Left ventricle myocardium inferior (tissue), 1 donor: Measurements from ENCODE around the gene HSDL1. TPM values are rescaled to one million over a fixed set of nuclear protein-coding genes. Genes with fewer than 3 reads are reported as not detected.

Experiments used
- DNase-seq: peaks from one replicate; pipeline ENCODE4 v3.0.0-alpha.2; 2020
- H3K27ac ChIP-seq: fragments of 200-600 bp; replicated peaks from 2 replicates; pipeline ENCODE4 v1.8.0; 2021
- H3K27me3 ChIP-seq: fragments of 200-600 bp; 2 replicates; pipeline ENCODE4 v1.8.0; 2021; ENCODE audit warnings: low read depth
- H3K36me3 ChIP-seq: fragments of 200-600 bp; 2 replicates; pipeline ENCODE4 v1.8.0; 2021
- H3K4me1 ChIP-seq: fragments of 200-600 bp; 2 replicates; pipeline ENCODE4 v1.8.0; 2021
- H3K4me3 ChIP-seq: fragments of 200-600 bp; 2 replicates; pipeline ENCODE4 v1.8.0; 2021; ENCODE audit warnings: mild to moderate bottlenecking, moderate library complexity
- H3K9me3 ChIP-seq: fragments of 200-600 bp; replicated peaks from 2 replicates; pipeline ENCODE4 v1.8.0; 2021
- intact Hi-C: fragments of 100-400 bp; cut with micrococcal nuclease; formaldehyde crosslinking; loops from one replicate; pipeline ENCODE4 v1.11.0; 2022
- total RNA-seq: library from RNA; stranded (reverse); fragmentation: NEBNext Ultra II Directional; extraction: Animal tissue kit (Norgen Biotek cat#: 25700); gene quantifications from one replicate; pipeline ENCODE4 v1.2.1, GENCODE V29; 2021
- TF ChIP-seq, protein P1 (sequence below): fragments of 200-600 bp; IDR thresholded peaks from 2 replicates; pipeline ENCODE4 v1.8.0; 2021; ENCODE audit warnings: antibody characterized with exemption, mild to moderate bottlenecking, borderline replicate concordance
- donor health status: DM: no; HTN: yes; CAD: no; lungs with severe emphysema.

HSDL1 gene
- total RNA-seq, 1 donor from 2014 or later = 23.8 TPM

DNA sequence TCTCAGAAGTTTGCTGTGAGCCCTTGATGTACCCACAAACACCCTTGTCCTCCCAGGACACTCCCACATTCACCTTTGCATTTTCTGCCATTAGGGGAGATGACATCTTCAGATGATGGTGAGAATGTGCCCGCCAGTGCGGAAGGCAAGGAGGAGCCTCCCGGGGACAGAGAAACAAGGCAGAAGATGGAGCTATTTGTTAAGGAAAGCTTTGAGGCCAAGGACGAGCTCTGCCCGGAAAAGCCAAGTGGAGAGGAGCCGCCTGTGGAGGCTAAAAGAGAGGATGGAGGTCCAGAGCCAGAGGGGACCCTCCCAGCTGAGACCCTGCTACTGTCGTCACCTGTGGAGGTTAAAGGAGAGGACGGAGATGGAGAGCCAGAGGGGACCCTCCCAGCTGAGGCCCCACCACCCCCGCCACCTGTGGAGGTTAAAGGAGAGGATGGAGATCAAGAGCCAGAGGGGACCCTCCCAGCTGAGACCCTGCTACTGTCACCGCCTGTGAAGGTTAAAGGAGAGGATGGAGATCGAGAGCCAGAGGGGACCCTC is 24.9 kb upstream of the HSDL1 start:
- no peak for DNase-seq
- peaks cover 19% of the 10 kb centered on the region for H3K27me3 ChIP-seq
- intact Hi-C loops = no loop called here

DNA sequence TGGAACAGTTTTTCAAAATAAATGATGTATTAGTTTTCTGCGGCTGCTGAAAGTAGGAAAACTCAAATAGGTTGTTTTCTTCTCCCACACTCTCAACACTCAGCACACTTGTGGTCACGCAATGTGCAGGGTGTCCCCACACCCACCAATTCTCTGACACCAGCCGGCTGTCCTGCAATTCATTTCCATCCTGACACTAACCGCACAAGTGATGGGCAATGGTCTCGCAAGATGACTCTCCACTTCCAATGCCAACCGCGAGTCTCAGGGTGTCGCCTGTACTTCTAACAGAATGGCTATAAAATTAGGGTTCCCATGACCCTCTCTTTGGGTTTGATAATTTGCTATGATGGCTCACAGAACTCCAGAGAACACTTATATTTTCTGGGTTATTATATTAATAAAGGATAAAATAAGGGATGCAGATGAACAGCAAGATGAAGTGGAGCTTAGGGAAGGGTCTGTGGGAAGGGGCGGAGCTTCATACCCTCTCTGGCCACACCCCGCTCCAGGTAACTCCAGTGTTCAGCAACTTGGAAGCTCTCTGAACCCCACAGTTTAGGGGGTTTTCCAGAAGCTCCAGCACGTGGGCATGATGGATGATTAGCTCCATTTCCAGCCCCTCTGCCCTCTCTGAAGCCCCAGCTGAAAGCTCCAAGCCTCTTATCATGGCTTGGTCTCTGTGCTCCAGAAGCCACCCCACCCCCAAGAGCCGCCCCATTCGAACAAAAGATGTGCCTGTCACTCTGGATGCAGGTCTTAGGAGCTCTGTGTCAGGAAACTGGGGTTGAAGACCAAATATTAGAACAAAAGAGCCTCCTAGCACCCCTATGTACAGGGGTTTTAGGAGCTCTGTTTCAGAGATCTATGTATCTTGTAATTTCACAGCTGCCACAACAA is 22.1 kb upstream of the HSDL1 start:
- H3K4me3 ChIP-seq = no peak overlapping the region
- no peaks in the 10 kb centered on the region for H3K36me3 ChIP-seq
- no peak overlapping the region for H3K27ac ChIP-seq
- no peaks in the 10 kb centered on the region for H3K9me3 ChIP-seq
- TF ChIP-seq, protein P1, sequence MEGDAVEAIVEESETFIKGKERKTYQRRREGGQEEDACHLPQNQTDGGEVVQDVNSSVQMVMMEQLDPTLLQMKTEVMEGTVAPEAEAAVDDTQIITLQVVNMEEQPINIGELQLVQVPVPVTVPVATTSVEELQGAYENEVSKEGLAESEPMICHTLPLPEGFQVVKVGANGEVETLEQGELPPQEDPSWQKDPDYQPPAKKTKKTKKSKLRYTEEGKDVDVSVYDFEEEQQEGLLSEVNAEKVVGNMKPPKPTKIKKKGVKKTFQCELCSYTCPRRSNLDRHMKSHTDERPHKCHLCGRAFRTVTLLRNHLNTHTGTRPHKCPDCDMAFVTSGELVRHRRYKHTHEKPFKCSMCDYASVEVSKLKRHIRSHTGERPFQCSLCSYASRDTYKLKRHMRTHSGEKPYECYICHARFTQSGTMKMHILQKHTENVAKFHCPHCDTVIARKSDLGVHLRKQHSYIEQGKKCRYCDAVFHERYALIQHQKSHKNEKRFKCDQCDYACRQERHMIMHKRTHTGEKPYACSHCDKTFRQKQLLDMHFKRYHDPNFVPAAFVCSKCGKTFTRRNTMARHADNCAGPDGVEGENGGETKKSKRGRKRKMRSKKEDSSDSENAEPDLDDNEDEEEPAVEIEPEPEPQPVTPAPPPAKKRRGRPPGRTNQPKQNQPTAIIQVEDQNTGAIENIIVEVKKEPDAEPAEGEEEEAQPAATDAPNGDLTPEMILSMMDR = no peak
- H3K27me3 ChIP-seq = peaks cover 19% of the 10 kb centered on the region
- intact Hi-C loops = no loop called here
- no peak for DNase-seq
- H3K4me1 ChIP-seq = no peaks in the 10 kb centered on the region

More for the DNA sequence above, 24.9 kb upstream of the HSDL1 start:
- no peaks in the 10 kb centered on the region for H3K36me3 ChIP-seq
- H3K27ac ChIP-seq = no peak overlapping the region
- H3K4me3 ChIP-seq = no peak overlapping the region
- H3K4me1 ChIP-seq = peaks cover 2% of the 10 kb centered on the region
- TF ChIP-seq, protein P1 = no peak
- H3K9me3 ChIP-seq = no peaks in the 10 kb centered on the region

DNA sequence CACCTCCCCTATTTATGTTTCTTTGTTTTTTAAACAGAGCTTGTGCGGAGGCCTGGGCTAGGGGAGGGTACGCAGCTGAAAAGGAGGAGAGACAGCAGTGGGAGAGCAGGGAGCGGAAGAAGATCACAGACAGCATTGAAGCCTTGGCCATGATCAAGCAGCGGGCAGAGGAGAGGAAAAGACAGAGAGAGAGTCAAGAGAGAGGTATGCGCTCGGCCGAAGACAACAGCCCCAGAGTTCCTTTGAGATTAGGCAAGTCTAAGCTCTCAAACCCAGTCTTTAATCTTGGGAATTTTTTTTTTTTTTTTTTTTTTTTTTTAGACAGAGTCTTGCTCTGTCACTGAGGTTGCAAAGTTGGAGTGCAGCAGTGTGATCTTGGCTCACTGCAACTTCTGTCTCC is 20.8 kb upstream of the HSDL1 start:
- Histone ChIP-seq H3K36me3 (no peaks in the 10 kb centered on the region), H3K9me3 (no peaks in the 10 kb centered on the region), H3K27ac (no peak overlapping the region), H3K27me3 (peaks cover 22% of the 10 kb centered on the region), H3K4me1 (no peaks in the 10 kb centered on the region), H3K4me3 (no peak overlapping the region)
- intact Hi-C loops = no loop called here
- no peak for DNase-seq
- TF ChIP-seq, protein P1 = no peak

DNA sequence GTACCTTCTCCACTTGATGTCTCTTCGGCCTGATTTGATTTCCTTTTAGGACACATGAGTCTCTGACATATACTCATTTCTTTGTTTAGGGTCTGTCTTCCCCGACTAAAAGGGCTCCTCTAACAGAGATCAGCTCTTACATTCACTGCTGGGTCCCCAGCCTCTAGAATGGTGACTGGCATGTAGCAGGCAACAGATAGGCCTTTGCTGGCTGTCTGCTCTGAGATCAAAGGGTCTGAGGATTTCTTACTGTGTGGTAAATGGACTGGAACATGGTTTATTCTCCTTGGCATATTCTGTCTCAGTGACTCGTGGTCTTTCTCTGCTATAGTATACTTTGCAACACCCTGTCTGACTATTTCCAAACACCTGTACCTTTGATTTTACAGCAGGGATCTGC is 16.8 kb upstream of the HSDL1 start:
- H3K27me3 ChIP-seq = peaks cover 24% of the 10 kb centered on the region
- TF ChIP-seq, protein P1 = no peak
- H3K27ac ChIP-seq = no peak overlapping the region
- DNase-seq = no peak
- H3K36me3 ChIP-seq = no peaks in the 10 kb centered on the region
- no peaks in the 10 kb centered on the region for H3K9me3 ChIP-seq
- H3K4me1 ChIP-seq = no peaks in the 10 kb centered on the region
- intact Hi-C loops = no loop called here
- no peak overlapping the region for H3K4me3 ChIP-seq

DNA sequence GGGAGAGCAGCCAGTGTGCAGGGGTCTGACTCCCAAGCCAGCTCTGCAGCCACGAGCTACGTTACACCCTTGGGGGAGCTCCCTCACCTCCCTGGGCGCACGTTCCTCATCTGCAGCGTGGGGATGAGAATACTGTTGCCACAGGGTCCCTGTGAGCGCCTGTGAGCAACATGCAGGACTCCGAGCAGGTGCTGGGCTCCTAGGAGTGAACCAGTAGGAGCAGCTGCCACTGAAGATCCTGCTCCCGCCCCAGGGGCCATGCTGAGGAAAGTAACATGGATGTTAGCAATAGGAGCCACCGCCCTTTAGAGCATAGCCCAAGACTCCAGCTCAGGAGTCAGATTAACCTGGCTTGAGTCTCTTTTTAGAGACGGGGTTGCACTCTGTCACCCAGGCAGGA is 16.1 kb upstream of the HSDL1 start:
- H3K27ac ChIP-seq = no peak overlapping the region
- H3K27me3 ChIP-seq = peaks cover 20% of the 10 kb centered on the region
- no peak for DNase-seq
- no peak overlapping the region for H3K4me3 ChIP-seq
- H3K4me1 ChIP-seq = no peaks in the 10 kb centered on the region
- H3K9me3 ChIP-seq = no peaks in the 10 kb centered on the region
- TF ChIP-seq, protein P1 = no peak
- H3K36me3 ChIP-seq = no peaks in the 10 kb centered on the region
- intact Hi-C loops = no loop called here
